Keratinocyte (primary cell): ENCODE data around the gene ZBTB8B. TPM values are rescaled to one million over a fixed set of nuclear protein-coding genes. Genes with fewer than 3 reads are reported as not detected.

ENCODE experiments used
- DNase-seq: peaks from one replicate; pipeline ENCODE4 v3.0.0-alpha.2; 2011; ENCODE audit warnings: low read depth, missing footprints, low spot score
- FAIRE-seq: peaks from 2 replicates; lab custom pipeline; 2011; peaks lifted over from hg19 to GRCh38; lab: Jason Lieb, UNC
- H2AFZ ChIP-seq: 2 replicates; pipeline ENCODE4 v1.6.0; 2012; ENCODE audit warnings: low read length, control low read depth, inconsistent platforms; ENCODE audit not compliant: control insufficient read depth
- H3K27ac ChIP-seq: 2 replicates; pipeline ENCODE4 v1.5.1; 2011; ENCODE audit warnings: low read length; ENCODE audit not compliant: control insufficient read depth, insufficient read depth
- H3K27me3 ChIP-seq: 3 replicates; pipeline ENCODE4 v1.6.0; 2011; ENCODE audit warnings: low read length; ENCODE audit not compliant: control insufficient read depth, insufficient read depth; ENCODE audit errors: extremely low read depth
- H3K36me3 ChIP-seq, 2 experiments: 2 replicates in 1 of 2; 3 replicates in 1 of 2; pipeline ENCODE4 v1.5.1; 2011; ENCODE audit warnings: low read length in 2 of 2, mild to moderate bottlenecking in 1 of 2; ENCODE audit not compliant: control insufficient read depth in 2 of 2, insufficient read depth in 2 of 2; ENCODE audit errors: extremely low read depth in 1 of 2
- H3K4me1 ChIP-seq: 3 replicates; pipeline ENCODE4 v1.5.1; 2011; ENCODE audit warnings: low read length; ENCODE audit not compliant: control insufficient read depth, insufficient read depth; ENCODE audit errors: extremely low read depth
- H3K4me2 ChIP-seq: 3 replicates; pipeline ENCODE4 v1.6.0; 2011; ENCODE audit warnings: low read depth, low read length; ENCODE audit not compliant: control insufficient read depth, insufficient read depth; ENCODE audit errors: extremely low read depth
- H3K4me3 ChIP-seq, 3 experiments: fragments of 200-600 bp in 1 of 3; sonication (generic) in 1 of 3; 2 replicates in 2 of 3; 3 replicates in 1 of 3; pipeline ENCODE4 v1.5.1; 2011 to 2016; ENCODE audit warnings: low read length in 3 of 3, mild to moderate bottlenecking in 3 of 3, control low read depth in 2 of 3, inconsistent platforms in 1 of 3, low read depth in 1 of 3, mixed read lengths in 1 of 3, mixed run types in 1 of 3, moderate library complexity in 1 of 3; ENCODE audit not compliant: control insufficient read depth in 2 of 3, insufficient read depth in 2 of 3; ENCODE audit errors: extremely low read depth in 1 of 3
- H3K79me2 ChIP-seq: 2 replicates; pipeline ENCODE4 v1.6.0; 2012; ENCODE audit warnings: low read length; ENCODE audit not compliant: control insufficient read depth, insufficient read depth
- H3K9ac ChIP-seq: 3 replicates; pipeline ENCODE4 v1.6.0; 2011; ENCODE audit warnings: low read length; ENCODE audit not compliant: control insufficient read depth, insufficient read depth; ENCODE audit errors: extremely low read depth
- H3K9me1 ChIP-seq: 3 replicates; pipeline ENCODE4 v1.6.0; 2011; ENCODE audit warnings: low read length; ENCODE audit not compliant: control insufficient read depth, insufficient read depth; ENCODE audit errors: extremely low read depth
- H3K9me3 ChIP-seq: 2 replicates; pipeline ENCODE4 v1.5.1; 2012; ENCODE audit warnings: low read depth, low read length; ENCODE audit not compliant: control insufficient read depth
- H4K20me1 ChIP-seq: 3 replicates; pipeline ENCODE4 v1.6.0; 2011; ENCODE audit warnings: low read length; ENCODE audit not compliant: control insufficient read depth, insufficient read depth; ENCODE audit errors: extremely low read depth
- CTCF ChIP-seq, 3 experiments: IDR thresholded peaks in 1 of 3; conservative IDR thresholded peaks in 1 of 3; optimal IDR thresholded peaks in 1 of 3; 2 replicates in 2 of 3; 3 replicates in 1 of 3; pipeline versions ENCODE3 to v1.5.1; 2011; ENCODE audit warnings: low read length in 3 of 3, mild to moderate bottlenecking in 3 of 3, moderate library complexity in 2 of 3, control low read depth in 1 of 3, inconsistent platforms in 1 of 3; ENCODE audit not compliant: insufficient read depth in 2 of 3; ENCODE audit errors: extremely low read depth in 1 of 3
- EZH2 ChIP-seq: IDR thresholded peaks from one replicate; pipeline ENCODE4 v1.6.1; 2012; ENCODE audit warnings: inconsistent platforms, mild to moderate bottlenecking, low read length, moderate library complexity
- dilution Hi-C: fragments of 300-500 bp; cut with MboI; formaldehyde crosslinking; loops from one replicate; pipeline ENCODE4 v1.7.0; 2020; ENCODE audit warnings: low sequenced_read_pairs; ENCODE audit not compliant: extremely low pct_ligation_motif_present
- polyA plus RNA-seq, 5 experiments: library from polyadenylated mRNA; depleted of rRNA in 3 of 5; stranded (reverse) in 3 of 5; stranded (forward) in 1 of 5; unstranded in 1 of 5; fragments of >200 nt; gene quantifications; 1 replicate in 1 of 5; 2 replicates in 3 of 5; 3 replicates in 1 of 5; pipeline versions ENCODE4 v1.2.1 to v1.2.3, GENCODE V29; 2011 to 2012; ENCODE audit warnings: missing spikeins in 2 of 5, low read depth in 1 of 5, low replicate concordance in 1 of 5

Gene ZBTB8B
- polyA plus RNA-seq, 1 donor (not counting 4 experiments of a cell fraction or from before 2014, with no cell fraction given) = not detected

GRCh38 chr1:32498751-32499150 lies 33.9 kb downstream of the ZBTB8B start:
- Histone ChIP-seq H3K9ac (no peak overlapping the region), H3K9me1 (no peaks in the 10 kb centered on the region), H2AFZ (no peak overlapping the region), H3K36me3 (no peaks in the 10 kb centered on the region), H3K9me3 (no peaks in the 10 kb centered on the region), H3K79me2 (no peaks in the 10 kb centered on the region), H3K4me2 (no peak overlapping the region), H3K27ac (no peak overlapping the region), H4K20me1 (no peaks in the 10 kb centered on the region), H3K27me3 (no peaks in the 10 kb centered on the region), H3K4me3 (no peak overlapping the region), H3K4me1 (peaks cover 8% of the 10 kb centered on the region)
- DNase-seq (no peak), FAIRE-seq (no peak)
- TF ChIP-seq EZH2 (no peak), CTCF (optimal IDR thresholded peaks at IDR 0.05 in 1 of 3, IDR thresholded peaks at IDR 0.05 in 1 of 3, conservative IDR thresholded peaks at IDR 0.05 in 1 of 3; ENCODE audit: extremely low read depth in 1 of 3, insufficient read depth in 2 of 3, low read length in 3 of 3) (no peak)
- dilution Hi-C loops = no loop called here

DNA sequence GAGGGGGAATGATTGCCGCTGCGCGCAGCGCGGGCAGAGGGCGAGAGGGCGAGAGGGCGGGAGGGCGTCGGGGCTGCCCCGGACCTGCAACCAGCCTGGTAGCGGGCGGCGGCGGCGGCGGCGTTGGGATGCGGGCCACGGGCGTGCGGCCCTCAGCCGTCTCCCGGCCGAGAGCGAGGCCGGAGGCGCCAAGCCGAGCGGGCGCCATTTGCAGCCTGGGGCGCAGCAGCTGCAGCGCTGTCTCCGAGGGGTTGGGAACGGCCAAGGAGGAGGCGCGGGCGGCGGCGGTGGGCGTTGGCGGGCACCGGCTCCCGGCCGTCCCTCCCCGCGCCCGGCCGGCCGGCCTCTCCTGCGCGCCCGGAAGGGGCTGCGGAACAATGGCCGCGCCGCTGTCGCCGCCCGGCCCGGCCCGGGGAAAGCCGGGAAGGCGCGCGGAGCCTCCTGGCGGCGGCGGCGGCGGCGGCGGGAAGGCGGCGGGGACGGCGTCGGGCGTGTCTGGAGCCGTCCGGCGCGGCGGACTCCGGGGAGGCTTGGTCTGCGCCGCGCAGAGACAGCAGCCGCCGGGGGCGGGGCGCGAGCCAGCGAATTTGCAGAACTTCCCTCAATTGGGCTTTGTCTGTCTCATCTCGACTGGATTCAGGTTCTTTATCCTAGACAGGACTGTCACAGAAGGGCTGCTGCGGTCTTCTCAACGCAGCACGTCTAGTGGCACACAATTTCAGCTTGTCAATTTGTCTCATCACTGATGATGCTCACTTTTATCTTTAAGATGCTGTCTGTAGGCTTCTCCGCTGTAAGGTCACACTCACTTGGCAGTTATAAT lies 35.7 kb downstream of the ZBTB8B start:
- TF ChIP-seq EZH2 (no peak), CTCF (optimal IDR thresholded peaks at IDR 0.05 in 1 of 3, IDR thresholded peaks at IDR 0.05 in 1 of 3, conservative IDR thresholded peaks at IDR 0.05 in 1 of 3; ENCODE audit: extremely low read depth in 1 of 3, insufficient read depth in 2 of 3, low read length in 3 of 3) (no peak)
- Histone ChIP-seq H3K4me1 (peaks cover 3% of the 10 kb centered on the region), H4K20me1 (no peaks in the 10 kb centered on the region), H3K9me1 (no peaks in the 10 kb centered on the region), H3K4me3 (peak overlapping the region; percentile 28 to 79 (median 76)), H3K9ac (peak overlapping the region; percentile 69), H2AFZ (peak overlapping the region; percentile 94), H3K79me2 (no peaks in the 10 kb centered on the region), H3K4me2 (peak overlapping the region; percentile 95), H3K9me3 (no peaks in the 10 kb centered on the region), H3K27me3 (no peaks in the 10 kb centered on the region), H3K36me3 (no peaks in the 10 kb centered on the region), H3K27ac (peak overlapping the region; percentile 49)
- dilution Hi-C loops = no loop called here
- DNase-seq = no peak
- FAIRE-seq = no peak
